Psoas muscle (tissue), 8 donors: ENCODE results near the gene ERP44. TPM values are rescaled to one million over a fixed set of nuclear protein-coding genes. Genes with fewer than 3 reads are reported as not detected.

Source experiments
- ATAC-seq, 4 donors: fragments of 200-7000 bp; cut with Tn5 transposase; one replicate each; pipeline ENCODE4 v1.9.1; 2020; ENCODE audit warnings: moderate library complexity in 3 of 4, mild to moderate bottlenecking in 2 of 4
- DNase-seq, 2 donors: peaks; one replicate each; pipeline ENCODE4 v3.0.0-alpha.2; 2020
- H3K27ac ChIP-seq: fragments of 200-600 bp; one replicate; pipeline ENCODE4 v1.8.0; 2022
- H3K27me3 ChIP-seq, 3 donors: fragments of 200-600 bp in 1 of 3; one replicate each; pipeline versions ENCODE4 v1.6.1 to v1.8.0; 2013 to 2022; ENCODE audit warnings: low read length in 2 of 3, mild to moderate bottlenecking in 2 of 3, moderate library complexity in 1 of 3; ENCODE audit not compliant: insufficient read depth in 3 of 3
- H3K36me3 ChIP-seq, 2 donors: fragments of 200-600 bp in 1 of 2; one replicate each; pipeline versions ENCODE4 v1.6.1 to v1.8.0; 2013 to 2022; ENCODE audit warnings: low read depth in 1 of 2, mild to moderate bottlenecking in 1 of 2, moderate library complexity in 1 of 2; ENCODE audit not compliant: insufficient read depth in 1 of 2
- H3K4me1 ChIP-seq: fragments of 200-600 bp; one replicate; pipeline ENCODE4 v1.8.0; 2022
- H3K4me3 ChIP-seq: fragments of 200-600 bp; one replicate; pipeline ENCODE4 v1.8.0; 2022; ENCODE audit warnings: mild to moderate bottlenecking
- H3K9me3 ChIP-seq: fragments of 200-600 bp; one replicate; pipeline ENCODE4 v1.8.0; 2022
- WGBS, 3 donors: extraction: QIAGEN DNeasy Blood & Tissue Kit; methylation state at CpG; one replicate each; pipeline versions ENCODE4 v1.1.6 to v1.1.7; 2013; 5-methylcytosine and 5-hydroxymethylcytosine counted together
- intact Hi-C, 2 donors: fragments of 100-400 bp; cut with DNase I; formaldehyde crosslinking; loops; one replicate each; pipeline versions ENCODE4 v1.11.0 to v1.14.2; 2022
- polyA plus RNA-seq, 3 donors: library from polyadenylated mRNA; stranded (reverse); fragments of 200-250 nt; gene quantifications; one replicate each; pipeline ENCODE4 v1.2.3, GENCODE V29; 2013
- total RNA-seq, 4 donors: library from RNA; stranded (reverse); fragmentation: NEBNext Ultra II Directional in 2 of 4; extraction: Animal tissue kit (Norgen Biotek cat#: 25700) in 2 of 4; gene quantifications; one replicate each; pipeline versions ENCODE4 v1.2.1 to v1.2.4, GENCODE V29; 2021 to 2023
- TF ChIP-seq, protein P1 (sequence below): fragments of 200-600 bp; IDR thresholded peaks from one replicate; pipeline ENCODE4 v1.8.0; 2022; ENCODE audit warnings: antibody characterized with exemption
- donor health status: healthy with polysubstance abuse.
- donor health status: DM: no; HTN: no; CAD: no; lungs with moderate emphysema.
- donor health status: Bipolar disorder and iron deficiency.
- donor health status: healthy.
- donor health status: DM: yes; HTN: yes; CAD: no.
- donor health status: DM: no; HTN: no; CAD: no.
- donor health status: DM: no; HTN: no; CAD: no.
- donor health status: DM: yes; HTN: yes; CAD: no.

Gene ERP44
- total and polyA plus RNA-seq, 7 donors: 7.5 to 14.3 (median 10.9) TPM

- H3K27me3 ChIP-seq: no peaks in the 10 kb centered on the region
- no peak overlapping the region for H3K27ac ChIP-seq
- H3K36me3 ChIP-seq: peaks cover 0 to 13% of the 10 kb centered on the region in 2 donors
- ATAC-seq: no peak
- TF ChIP-seq, protein P1, sequence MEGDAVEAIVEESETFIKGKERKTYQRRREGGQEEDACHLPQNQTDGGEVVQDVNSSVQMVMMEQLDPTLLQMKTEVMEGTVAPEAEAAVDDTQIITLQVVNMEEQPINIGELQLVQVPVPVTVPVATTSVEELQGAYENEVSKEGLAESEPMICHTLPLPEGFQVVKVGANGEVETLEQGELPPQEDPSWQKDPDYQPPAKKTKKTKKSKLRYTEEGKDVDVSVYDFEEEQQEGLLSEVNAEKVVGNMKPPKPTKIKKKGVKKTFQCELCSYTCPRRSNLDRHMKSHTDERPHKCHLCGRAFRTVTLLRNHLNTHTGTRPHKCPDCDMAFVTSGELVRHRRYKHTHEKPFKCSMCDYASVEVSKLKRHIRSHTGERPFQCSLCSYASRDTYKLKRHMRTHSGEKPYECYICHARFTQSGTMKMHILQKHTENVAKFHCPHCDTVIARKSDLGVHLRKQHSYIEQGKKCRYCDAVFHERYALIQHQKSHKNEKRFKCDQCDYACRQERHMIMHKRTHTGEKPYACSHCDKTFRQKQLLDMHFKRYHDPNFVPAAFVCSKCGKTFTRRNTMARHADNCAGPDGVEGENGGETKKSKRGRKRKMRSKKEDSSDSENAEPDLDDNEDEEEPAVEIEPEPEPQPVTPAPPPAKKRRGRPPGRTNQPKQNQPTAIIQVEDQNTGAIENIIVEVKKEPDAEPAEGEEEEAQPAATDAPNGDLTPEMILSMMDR: no peak
- WGBS, 3 donors: 65 to 78% (median 66%) methylated on average over 3 of the region's 3 CpGs
- H3K4me3 ChIP-seq: no peak overlapping the region
- H3K9me3 ChIP-seq: no peaks in the 10 kb centered on the region
- DNase-seq: no peak
- intact Hi-C loops: no loop called here
- H3K4me1 ChIP-seq: no peaks in the 10 kb centered on the region
These were observed 151.4 kb downstream of the ERP44 start for GRCh38 chr9:99947395-99947794.

GRCh38 chr9:99936947-99937587, 161.7 kb downstream of the ERP44 start:
- intact Hi-C loops: no loop called here
- no peak overlapping the region for H3K4me3 ChIP-seq
- H3K9me3 ChIP-seq: peaks cover 10% of the 10 kb centered on the region
- H3K27ac ChIP-seq: no peak overlapping the region
- H3K4me1 ChIP-seq: no peaks in the 10 kb centered on the region
- 95 to 97% (median 96%) methylated on average over 4 of the region's 4 CpGs for WGBS, 3 donors
- H3K36me3 ChIP-seq: no peaks in the 10 kb centered on the region
- TF ChIP-seq, protein P1: no peak
- H3K27me3 ChIP-seq: no peaks in the 10 kb centered on the region
- ATAC-seq (no peak), DNase-seq (no peak)

GRCh38 chr9:99931155-99931840, 167.5 kb downstream of the ERP44 start:
- intact Hi-C loops: no loop called here

GRCh38 chr9:99929652-99930051, 169.1 kb downstream of the ERP44 start:
- Histone ChIP-seq H3K4me1 (no peaks in the 10 kb centered on the region), H3K27me3 (no peaks in the 10 kb centered on the region), H3K9me3 (peaks cover 12% of the 10 kb centered on the region), H3K27ac (no peak overlapping the region), H3K4me3 (no peak overlapping the region), H3K36me3 (peaks cover 0 to 10% of the 10 kb centered on the region in 2 donors)
- TF ChIP-seq, protein P1: no peak
- DNase-seq (no peak), ATAC-seq (no peak)
- intact Hi-C loops: no loop called here
- WGBS, 3 donors: 97 to 100% (median 98%) methylated on average over 2 of the region's 2 CpGs

More at GRCh38 chr9:99931155-99931840, 167.5 kb downstream of the ERP44 start:
- Histone ChIP-seq H3K4me3 (no peak overlapping the region), H3K27ac (no peak overlapping the region), H3K9me3 (no peaks in the 10 kb centered on the region), H3K36me3 (peaks cover 0 to 10% of the 10 kb centered on the region in 2 donors), H3K27me3 (no peaks in the 10 kb centered on the region), H3K4me1 (no peaks in the 10 kb centered on the region)
- no peak for DNase-seq
- ATAC-seq: no peak
- TF ChIP-seq, protein P1: no peak
- WGBS, 3 donors: 76 to 92% (median 81%) methylated on average over 6 of the region's 6 CpGs

Other genes starting within 250 kb of the ERP44 start
- 10 to 100 TPM; 19.6 to 31.1 (median 28.5) TPM for gene STX17, start 192.3 kb downstream of the ERP44 start, total RNA-seq
- gene STX17, start 192.3 kb downstream of the ERP44 start, polyA plus RNA-seq: 10 to 100 TPM in 1 of 3 donors, 1 to 10 TPM in 2; 5.2 to 19.4 (median 8.8) TPM
- 1 to 10 TPM; 4.1 to 7.3 (median 5.9) TPM for gene INVS, start 243 bp upstream of the ERP44 start, total RNA-seq
- 1 to 10 TPM; 1.6 to 6.5 (median 2.0) TPM for gene INVS, start 243 bp upstream of the ERP44 start, polyA plus RNA-seq